Measurements from ENCODE around the gene CHL1.

The CHL1 gene

DNA sequence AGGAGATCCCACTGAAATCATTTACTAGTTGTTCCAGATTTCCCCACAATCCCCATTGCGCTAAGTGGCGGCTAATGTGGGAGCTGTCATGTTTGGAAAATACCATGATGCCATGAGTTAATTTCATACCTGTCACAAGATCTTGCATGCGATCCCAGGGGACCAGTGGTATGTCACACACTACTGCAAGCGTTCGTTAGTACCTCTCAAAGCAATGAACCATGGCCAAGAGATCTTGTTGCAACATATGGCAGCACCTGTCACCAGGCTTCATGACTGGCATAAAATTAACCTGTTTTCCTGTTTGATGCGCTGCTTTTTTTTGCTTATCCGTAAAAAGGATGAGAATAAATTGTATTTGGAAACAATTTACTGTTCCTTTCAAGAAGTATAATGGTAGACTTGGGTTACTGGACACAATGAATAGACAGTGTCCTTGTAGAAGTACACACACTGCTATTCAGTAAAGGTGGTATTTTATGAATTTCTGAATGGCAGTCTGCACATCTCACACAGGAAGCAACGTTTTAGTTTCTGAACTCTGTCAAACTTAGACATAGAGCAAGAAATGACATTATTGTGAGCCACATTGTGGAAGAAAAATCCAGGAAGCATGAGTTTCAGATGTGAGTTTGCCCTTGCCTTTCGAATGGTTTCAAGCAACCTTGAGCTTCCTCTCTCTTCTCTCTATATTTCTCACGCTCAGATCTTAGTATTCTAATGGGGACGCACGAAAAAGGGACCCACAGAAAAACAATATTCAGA, 81.9 kb downstream of the CHL1 start:
- no peak overlapping the region for H3K4me3 Mint-ChIP-seq
- no peaks in the 10 kb centered on the region for H3K36me3 Mint-ChIP-seq (ENCODE audit: low read depth)
- intact Hi-C loops (cut with micrococcal nuclease), result no loop called here
- peaks cover 17% of the 10 kb centered on the region for H3K9me3 Mint-ChIP-seq
- H3K27me3 Mint-ChIP-seq, result no peaks in the 10 kb centered on the region
- H3K4me1 Mint-ChIP-seq (ENCODE audit: low read depth), result no peaks in the 10 kb centered on the region
- H3K27ac Mint-ChIP-seq, result no peak overlapping the region

DNA sequence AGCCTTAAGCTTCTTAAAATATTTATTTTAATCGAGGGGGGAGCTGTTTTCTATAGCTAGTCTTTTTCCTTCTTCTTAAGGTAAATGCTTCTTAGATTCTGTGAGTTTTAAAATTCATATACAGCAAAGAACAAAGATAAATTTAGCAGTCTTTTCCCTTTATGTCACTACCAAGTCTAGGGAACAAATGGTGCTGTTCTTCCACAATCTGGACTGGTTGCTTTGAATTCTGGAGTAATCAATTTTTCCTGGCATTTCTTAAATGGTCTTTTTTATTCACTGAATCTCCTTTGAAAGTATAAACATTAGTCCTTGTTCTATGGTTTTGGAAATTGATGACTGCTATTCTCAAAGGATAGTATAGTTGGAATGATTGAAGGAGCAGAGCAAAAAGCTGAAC, 82.8 kb downstream of the CHL1 start:
- Mint-ChIP-seq H3K9me3 (peaks cover 16% of the 10 kb centered on the region), H3K36me3 (ENCODE audit: low read depth) (no peaks in the 10 kb centered on the region), H3K27ac (no peak overlapping the region), H3K27me3 (no peaks in the 10 kb centered on the region), H3K4me3 (no peak overlapping the region), H3K4me1 (ENCODE audit: low read depth) (no peaks in the 10 kb centered on the region)
- intact Hi-C loops (cut with micrococcal nuclease), result no loop called here

DNA sequence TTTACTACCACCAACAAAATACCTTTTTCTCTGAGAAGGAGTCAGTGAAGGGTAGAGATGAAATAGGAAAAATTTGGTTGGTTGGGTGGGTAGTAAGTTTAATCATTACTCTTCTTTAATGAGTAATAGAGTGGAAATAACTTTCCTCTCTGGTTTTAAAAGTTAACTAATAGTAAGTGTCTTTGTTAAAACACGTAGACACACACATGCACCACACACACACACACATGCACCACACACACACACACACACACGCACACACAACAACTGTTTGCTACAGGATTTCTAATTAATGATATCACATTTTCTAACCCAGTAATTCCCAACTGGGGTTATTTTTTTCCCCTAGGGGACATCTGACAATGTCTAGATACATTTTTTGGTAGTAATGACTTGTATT, 84.1 kb downstream of the CHL1 start:
- no peaks in the 10 kb centered on the region for H3K27me3 Mint-ChIP-seq
- intact Hi-C loops (cut with micrococcal nuclease), result no loop called here
- H3K36me3 Mint-ChIP-seq (ENCODE audit: low read depth), result no peaks in the 10 kb centered on the region
- H3K4me1 Mint-ChIP-seq (ENCODE audit: low read depth), result no peaks in the 10 kb centered on the region
- H3K9me3 Mint-ChIP-seq, result peaks cover 17% of the 10 kb centered on the region
- H3K4me3 Mint-ChIP-seq, result no peak overlapping the region
- H3K27ac Mint-ChIP-seq, result no peak overlapping the region

DNA sequence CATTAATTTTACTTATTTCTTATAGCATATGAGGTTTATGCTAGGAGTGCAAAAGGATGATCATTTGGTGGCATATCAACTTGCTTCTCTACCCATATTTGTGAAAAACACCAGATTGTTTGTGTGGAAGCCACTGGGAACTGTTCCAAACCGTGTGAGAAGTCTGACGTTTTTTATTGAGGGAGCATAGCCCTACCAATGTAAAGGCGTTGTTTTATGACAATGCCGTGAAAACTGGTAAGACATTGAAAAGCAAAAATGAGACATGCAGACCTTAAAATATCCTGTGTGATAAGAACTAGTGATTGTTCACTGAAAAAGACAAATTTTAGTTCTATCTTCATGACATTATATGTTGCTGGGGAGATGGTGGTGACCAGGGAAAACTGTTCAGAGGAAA, 87.8 kb downstream of the CHL1 start:
- H3K4me3 Mint-ChIP-seq, result no peak overlapping the region
- H3K27ac Mint-ChIP-seq, result no peak overlapping the region
- no peaks in the 10 kb centered on the region for H3K36me3 Mint-ChIP-seq (ENCODE audit: low read depth)
- peaks cover 15% of the 10 kb centered on the region for H3K9me3 Mint-ChIP-seq
- intact Hi-C loops (cut with micrococcal nuclease), result no loop called here
- no peaks in the 10 kb centered on the region for H3K4me1 Mint-ChIP-seq (ENCODE audit: low read depth)
- H3K27me3 Mint-ChIP-seq, result no peaks in the 10 kb centered on the region

DNA sequence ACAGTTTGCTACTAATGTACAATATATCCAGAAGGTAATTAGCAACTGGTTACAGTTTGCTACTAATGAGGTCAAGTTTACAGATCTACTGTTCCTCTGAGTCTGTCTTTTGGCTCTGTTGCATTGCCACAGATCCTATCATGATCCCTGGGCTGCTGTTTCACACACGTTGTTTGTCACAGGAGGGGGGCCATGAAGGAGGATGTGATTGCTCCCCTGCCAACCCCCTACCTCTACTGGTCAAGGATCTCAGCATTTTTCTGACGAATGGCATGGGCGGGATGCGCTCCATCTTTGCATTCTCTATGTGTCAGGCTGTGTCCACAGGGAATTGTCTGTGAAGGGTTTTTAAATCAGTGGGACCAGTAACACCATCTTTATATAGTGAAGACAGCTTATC, 91.9 kb downstream of the CHL1 start:
- Mint-ChIP-seq H3K27ac (no peak overlapping the region), H3K27me3 (no peaks in the 10 kb centered on the region), H3K4me3 (no peak overlapping the region), H3K4me1 (ENCODE audit: low read depth) (no peaks in the 10 kb centered on the region), H3K9me3 (peaks cover 9% of the 10 kb centered on the region), H3K36me3 (ENCODE audit: low read depth) (no peaks in the 10 kb centered on the region)
- intact Hi-C loops (cut with micrococcal nuclease), result no loop called here

DNA sequence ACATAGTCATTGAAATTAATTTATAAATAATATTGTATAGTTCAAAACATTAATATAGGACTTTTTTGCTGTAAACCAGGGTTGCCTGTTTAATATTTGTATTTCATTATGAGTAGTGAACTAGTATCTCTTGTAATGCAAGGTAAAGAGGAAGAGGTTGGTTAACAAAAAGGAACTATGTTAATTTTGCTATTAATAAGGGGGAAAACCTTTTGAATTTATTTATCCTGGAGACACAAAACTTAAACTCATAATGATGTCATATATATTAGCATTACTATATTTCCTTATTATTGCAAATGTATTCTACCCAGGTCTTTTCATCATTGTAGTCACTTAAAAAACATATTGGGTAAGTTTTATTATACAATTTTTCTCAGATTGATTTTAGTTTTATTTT, 94.5 kb downstream of the CHL1 start:
- intact Hi-C loops (cut with micrococcal nuclease), result no loop called here
- peaks cover under 1% of the 10 kb centered on the region for H3K9me3 Mint-ChIP-seq
- H3K4me3 Mint-ChIP-seq, result no peak overlapping the region
- no peak overlapping the region for H3K27ac Mint-ChIP-seq
- H3K27me3 Mint-ChIP-seq, result no peaks in the 10 kb centered on the region
- H3K4me1 Mint-ChIP-seq (ENCODE audit: low read depth), result no peaks in the 10 kb centered on the region
- H3K36me3 Mint-ChIP-seq (ENCODE audit: low read depth), result no peaks in the 10 kb centered on the region

DNA sequence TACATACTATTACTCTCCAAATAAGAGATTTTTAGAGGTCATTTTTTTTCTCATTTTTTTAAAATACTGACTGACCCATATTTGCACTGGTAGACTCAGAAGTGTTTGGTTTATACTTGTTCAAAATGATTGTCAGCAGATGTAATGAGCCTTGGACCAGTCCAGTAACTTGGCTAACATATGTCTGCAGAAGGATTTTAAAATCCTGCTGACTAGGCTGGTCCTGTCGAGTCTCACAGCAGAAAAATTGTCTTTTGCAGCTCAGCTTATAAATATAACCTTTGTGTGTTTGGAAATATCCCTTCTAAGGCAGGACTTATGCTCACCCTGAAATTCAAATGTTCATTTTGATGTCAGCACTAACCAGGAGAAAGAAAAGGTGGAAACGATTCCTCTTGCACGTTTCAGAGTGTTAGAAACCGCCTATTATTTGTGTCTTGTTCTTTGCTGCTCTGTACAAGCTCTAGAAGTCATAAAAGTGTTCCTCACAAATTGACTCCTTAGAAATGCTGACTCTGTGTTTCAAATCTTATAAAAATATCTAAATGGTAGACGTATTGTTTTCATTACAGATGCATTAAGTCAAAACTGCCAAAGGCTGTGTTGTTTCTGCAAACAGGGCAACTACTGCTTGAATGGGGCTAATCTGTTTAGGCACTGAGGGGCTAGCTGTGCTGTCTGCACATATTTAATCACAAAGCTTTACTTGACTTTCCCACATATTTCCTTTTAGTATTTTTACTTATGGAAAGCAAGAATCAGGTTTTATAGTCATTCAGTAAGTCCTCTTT, 95.3 kb downstream of the CHL1 start:
- H3K27me3 Mint-ChIP-seq, result no peaks in the 10 kb centered on the region
- H3K4me1 Mint-ChIP-seq (ENCODE audit: low read depth), result no peaks in the 10 kb centered on the region
- H3K27ac Mint-ChIP-seq, result no peak overlapping the region
- no peak overlapping the region for H3K4me3 Mint-ChIP-seq
- peaks cover 8% of the 10 kb centered on the region for H3K9me3 Mint-ChIP-seq
- intact Hi-C loops (cut with micrococcal nuclease), result no loop called here
- H3K36me3 Mint-ChIP-seq (ENCODE audit: low read depth), result no peaks in the 10 kb centered on the region

DNA sequence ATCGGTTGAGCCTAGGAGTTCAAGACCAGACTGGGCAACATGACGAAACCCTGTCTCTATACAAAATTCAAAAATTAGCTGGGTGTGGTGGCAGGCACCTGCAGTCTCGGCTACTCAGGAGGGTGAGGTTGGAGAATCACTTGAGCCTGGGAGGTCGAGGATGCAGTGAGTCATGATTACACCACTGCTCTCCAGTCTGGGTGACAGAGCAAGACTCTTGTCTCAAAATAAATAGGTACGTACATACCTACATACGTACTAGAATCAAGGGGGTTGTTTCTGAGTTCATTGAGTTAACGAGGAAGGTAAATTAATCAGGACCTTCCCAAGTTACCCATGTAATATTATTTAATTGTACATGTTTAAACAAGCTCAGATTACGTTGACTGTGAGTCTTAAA, 97.5 kb downstream of the CHL1 start:
- intact Hi-C loops (cut with micrococcal nuclease), result no loop called here
- Mint-ChIP-seq H3K9me3 (peaks cover 9% of the 10 kb centered on the region), H3K4me1 (ENCODE audit: low read depth) (no peaks in the 10 kb centered on the region), H3K27ac (no peak overlapping the region), H3K36me3 (ENCODE audit: low read depth) (no peaks in the 10 kb centered on the region), H3K27me3 (no peaks in the 10 kb centered on the region), H3K4me3 (no peak overlapping the region)

DNA sequence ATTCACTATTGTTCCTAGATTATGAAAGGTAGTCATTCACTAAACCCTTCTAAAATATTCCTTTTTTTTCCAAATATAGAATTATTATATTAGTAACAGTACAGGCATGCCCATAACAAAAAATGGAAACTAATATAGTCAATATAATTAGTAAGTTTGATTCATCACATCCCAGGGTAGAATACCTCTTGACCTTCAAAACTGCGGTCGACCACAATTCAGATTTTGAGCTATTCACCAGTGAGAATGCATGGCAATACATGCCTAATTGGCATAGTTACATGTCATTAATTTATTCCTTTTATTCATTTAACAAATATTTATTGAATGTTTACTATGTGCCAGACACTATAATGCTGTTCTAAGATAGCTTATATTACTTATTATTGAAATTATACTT, 98.0 kb downstream of the CHL1 start:
- H3K4me3 Mint-ChIP-seq, result no peak overlapping the region
- no peaks in the 10 kb centered on the region for H3K27me3 Mint-ChIP-seq
- H3K9me3 Mint-ChIP-seq, result peaks cover 9% of the 10 kb centered on the region
- intact Hi-C loops (cut with micrococcal nuclease), result no loop called here
- H3K4me1 Mint-ChIP-seq (ENCODE audit: low read depth), result no peaks in the 10 kb centered on the region
- no peaks in the 10 kb centered on the region for H3K36me3 Mint-ChIP-seq (ENCODE audit: low read depth)
- no peak overlapping the region for H3K27ac Mint-ChIP-seq

DNA sequence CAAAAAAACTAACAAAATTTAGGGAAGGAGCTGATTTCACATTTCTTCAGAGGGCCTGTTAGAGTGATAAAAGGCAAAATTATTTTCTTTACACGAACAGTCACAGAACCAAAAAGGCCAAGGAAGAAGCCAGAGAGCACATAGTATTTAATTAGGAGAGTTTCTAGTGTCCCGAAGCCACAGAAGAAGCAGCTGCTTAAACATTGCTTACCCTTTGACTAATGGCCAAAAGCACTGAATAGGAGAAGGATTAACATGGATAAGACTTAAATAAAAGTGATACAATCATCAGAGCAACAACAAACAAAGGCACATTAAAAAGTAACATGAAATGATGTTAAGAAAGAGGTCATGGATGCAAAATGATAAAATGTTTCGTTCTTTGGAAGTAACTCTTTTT, 98.6 kb downstream of the CHL1 start:
- no peak overlapping the region for H3K27ac Mint-ChIP-seq
- no peaks in the 10 kb centered on the region for H3K4me1 Mint-ChIP-seq (ENCODE audit: low read depth)
- no peaks in the 10 kb centered on the region for H3K36me3 Mint-ChIP-seq (ENCODE audit: low read depth)
- H3K27me3 Mint-ChIP-seq, result no peaks in the 10 kb centered on the region
- H3K9me3 Mint-ChIP-seq, result peaks cover 9% of the 10 kb centered on the region
- intact Hi-C loops (cut with micrococcal nuclease), result no loop called here
- H3K4me3 Mint-ChIP-seq, result no peak overlapping the region

DNA sequence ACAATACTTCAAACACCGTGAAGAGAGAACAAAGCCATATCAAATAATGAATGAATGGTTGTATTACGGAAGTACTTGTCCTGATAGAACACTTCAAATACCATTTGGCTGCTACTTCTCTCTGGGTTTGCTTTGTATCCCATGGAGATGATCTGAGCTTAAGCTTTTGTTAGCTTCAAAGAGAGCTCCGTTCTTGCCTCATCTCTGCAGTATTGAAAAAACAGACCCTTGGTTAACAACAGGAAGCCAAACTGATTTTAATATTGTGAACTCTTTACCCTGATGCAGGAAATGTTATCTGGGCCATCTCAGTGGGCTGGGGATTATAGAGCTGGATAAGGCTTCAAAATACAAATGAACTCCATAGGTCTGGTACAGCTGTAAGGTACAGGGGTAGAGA, 101.0 kb downstream of the CHL1 start:
- no peaks in the 10 kb centered on the region for H3K36me3 Mint-ChIP-seq (ENCODE audit: low read depth)

DNA sequence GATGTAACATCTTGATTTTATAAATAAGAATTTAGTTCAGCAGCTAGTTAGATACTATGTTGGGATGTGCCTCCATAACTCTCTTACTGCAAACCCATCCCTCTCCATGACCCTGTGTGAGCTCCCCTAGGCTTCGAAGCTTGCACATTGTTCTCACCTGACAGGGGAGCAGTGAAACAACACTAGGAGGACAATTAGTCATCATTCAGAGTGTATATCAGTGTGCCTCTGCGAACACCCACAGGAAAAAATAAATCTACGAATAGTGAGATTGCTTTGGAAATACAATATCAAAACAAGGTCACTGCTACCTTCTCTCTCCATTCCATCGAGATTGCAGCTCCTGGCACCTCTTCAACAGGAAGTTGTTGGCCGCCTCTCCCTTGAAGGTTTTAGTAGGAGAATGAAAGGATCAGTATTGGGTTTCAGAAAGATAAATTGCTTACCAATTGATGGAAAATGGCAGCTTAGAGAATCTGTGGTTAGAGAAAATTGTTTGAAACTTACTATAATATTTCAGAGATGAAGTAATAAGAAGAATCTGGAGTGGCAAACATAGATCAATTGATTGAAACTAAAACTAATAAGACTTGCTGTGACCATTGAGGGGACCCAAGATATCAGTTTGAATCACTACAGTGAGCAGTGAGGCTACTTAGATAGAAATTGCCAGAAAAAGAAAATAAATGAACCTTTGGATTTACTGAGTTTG, 103.2 kb downstream of the CHL1 start:
- no peak overlapping the region for H3K27ac Mint-ChIP-seq
- H3K9me3 Mint-ChIP-seq, result peaks cover 9% of the 10 kb centered on the region
- no peaks in the 10 kb centered on the region for H3K27me3 Mint-ChIP-seq
- no peak overlapping the region for H3K4me3 Mint-ChIP-seq
- H3K4me1 Mint-ChIP-seq (ENCODE audit: low read depth), result no peaks in the 10 kb centered on the region
- intact Hi-C loops (cut with micrococcal nuclease), result no loop called here
- H3K36me3 Mint-ChIP-seq (ENCODE audit: low read depth), result no peaks in the 10 kb centered on the region

More for the DNA sequence above, 101.0 kb downstream of the CHL1 start:
- H3K4me3 Mint-ChIP-seq, result no peak overlapping the region
- no peaks in the 10 kb centered on the region for H3K27me3 Mint-ChIP-seq
- H3K27ac Mint-ChIP-seq, result no peak overlapping the region
- H3K9me3 Mint-ChIP-seq, result peaks cover 9% of the 10 kb centered on the region
- intact Hi-C loops (cut with micrococcal nuclease), result no loop called here
- H3K4me1 Mint-ChIP-seq (ENCODE audit: low read depth), result no peaks in the 10 kb centered on the region

DNA sequence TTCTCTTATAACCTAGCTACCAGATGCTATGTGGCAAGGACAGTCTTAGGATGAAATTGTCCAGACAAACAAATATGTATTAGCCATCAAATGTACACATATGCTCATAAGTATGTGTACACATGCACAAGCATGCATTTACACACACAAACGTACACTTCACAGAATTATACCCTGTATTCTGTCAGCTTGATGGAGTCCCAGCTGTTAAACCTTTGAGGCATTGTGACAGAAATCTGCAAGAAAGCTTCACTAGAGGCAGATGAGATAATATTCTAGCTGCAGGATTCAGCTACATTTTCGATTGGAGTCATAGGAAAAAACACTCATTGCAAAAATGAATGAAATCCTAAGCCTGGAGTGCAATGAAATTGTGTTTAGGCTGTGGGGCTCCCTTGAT, 110.6 kb downstream of the CHL1 start:
- no peaks in the 10 kb centered on the region for H3K36me3 Mint-ChIP-seq (ENCODE audit: low read depth)
- H3K27me3 Mint-ChIP-seq, result peaks cover 8% of the 10 kb centered on the region
- H3K4me1 Mint-ChIP-seq (ENCODE audit: low read depth), result no peaks in the 10 kb centered on the region
- H3K4me3 Mint-ChIP-seq, result no peak overlapping the region
- no peak overlapping the region for H3K27ac Mint-ChIP-seq
- intact Hi-C loops (cut with micrococcal nuclease), result no loop called here
- peaks cover 6% of the 10 kb centered on the region for H3K9me3 Mint-ChIP-seq

DNA sequence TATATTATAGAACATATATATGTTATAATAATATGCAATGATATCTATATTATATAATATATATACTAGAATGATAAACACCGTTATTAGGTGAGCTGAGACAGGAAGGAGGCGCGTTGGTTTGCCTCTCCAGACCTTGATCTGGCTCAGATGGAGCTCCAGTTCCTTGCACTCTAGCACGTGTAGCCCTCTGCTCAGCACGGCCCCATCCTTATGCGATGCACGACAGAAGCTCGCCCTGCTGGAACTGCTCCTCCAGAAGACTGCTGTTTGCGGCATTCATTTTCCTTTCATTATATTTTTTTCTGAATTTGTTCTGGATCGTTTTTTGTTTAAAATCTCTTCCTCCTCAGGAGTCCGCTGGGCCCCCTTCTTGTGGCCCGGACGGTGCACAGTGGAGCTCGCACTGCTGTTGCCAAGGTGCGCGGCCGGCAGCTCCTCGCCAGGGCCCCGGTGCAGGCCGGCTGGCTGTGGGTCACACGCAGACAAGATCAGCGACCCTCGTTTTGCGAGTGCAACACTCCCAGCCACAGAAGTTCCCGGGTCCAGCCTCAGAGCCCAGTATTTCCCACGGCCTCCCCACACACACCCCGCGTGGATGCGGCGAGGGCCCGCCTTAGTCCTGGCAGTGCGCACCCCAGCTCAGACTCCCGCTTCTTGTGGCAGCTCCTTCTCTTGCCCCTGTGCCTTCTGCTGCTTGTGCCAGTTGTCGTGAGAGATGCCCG, 112.2 kb downstream of the CHL1 start:
- Mint-ChIP-seq H3K27ac (no peak overlapping the region), H3K36me3 (ENCODE audit: low read depth) (no peaks in the 10 kb centered on the region), H3K4me3 (no peak overlapping the region), H3K27me3 (peaks cover 8% of the 10 kb centered on the region), H3K4me1 (ENCODE audit: low read depth) (no peaks in the 10 kb centered on the region), H3K9me3 (peaks cover 6% of the 10 kb centered on the region)
- intact Hi-C loops (cut with micrococcal nuclease), result no loop called here
